Vagina (tissue), 2 donors: Measurements from ENCODE around the gene CD40.

Experiments
- CTCF ChIP-seq, 3 experiments: fragments of 450-650 bp in 2 of 3; fragments of 200-600 bp in 1 of 3; sonication (generic) in 1 of 3; IDR thresholded peaks; one replicate each; pipeline ENCODE4 v1.5.1; 2017 to 2019; ENCODE audit warnings: antibody characterized with exemption in 3 of 3, mild to moderate bottlenecking in 2 of 3, moderate library complexity in 2 of 3
- POLR2A ChIP-seq, 2 donors: fragments of 450-650 bp; IDR thresholded peaks; one replicate each; pipeline ENCODE4 v1.6.1; 2017; ENCODE audit warnings: antibody characterized with exemption in 2 of 2, mild to moderate bottlenecking in 2 of 2, moderate library complexity in 2 of 2

DNA sequence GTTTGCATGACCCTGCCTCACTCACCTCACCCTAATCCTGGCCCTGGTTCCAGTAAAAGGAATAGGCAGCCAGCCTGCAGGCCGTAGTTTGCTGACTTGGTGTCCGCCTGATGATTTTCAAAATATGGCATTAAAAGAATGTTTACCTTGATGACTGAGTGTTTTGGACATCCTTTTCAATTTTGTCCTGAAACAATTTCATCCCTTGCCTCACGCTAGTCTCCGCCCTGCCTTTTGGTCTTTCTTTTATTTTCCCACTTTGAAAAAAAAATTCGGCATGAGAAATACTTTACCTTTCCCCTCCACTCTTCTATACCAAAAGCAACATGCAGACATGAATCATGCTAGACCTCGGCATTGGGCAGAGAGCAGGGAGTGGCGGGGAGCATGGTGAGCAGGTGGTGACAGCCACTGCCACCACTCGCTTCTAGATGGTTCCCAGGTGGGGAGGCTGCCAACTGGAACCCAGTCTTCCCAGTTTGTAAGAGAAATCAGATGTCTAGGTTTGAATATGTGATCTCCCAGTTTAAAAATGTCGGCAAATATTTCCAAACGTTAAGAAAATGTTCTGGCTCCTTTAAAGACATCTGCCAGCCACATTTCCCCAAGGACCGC lies 9.4 kb downstream of the CD40 start:
- no peak for TF ChIP-seq CTCF (IDR thresholded peaks at IDR 0.05)
- no peak for TF ChIP-seq POLR2A (IDR thresholded peaks at IDR 0.05)
